SKM-1 treated with dmso at 0.1 percent for 144 hours (cell line): ENCODE results near the gene FAM107B.

ENCODE experiments used
- DNase-seq: peaks from one replicate; lab custom pipeline; 2025; ENCODE audit not compliant: unreplicated experiment; lab: John Stamatoyannopoulos, UW

FAM107B gene

GRCh38 chr10:14585287-14586193 is 189.2 kb downstream of the FAM107B start:
- no peak for DNase-seq

GRCh38 chr10:14584661-14585060 is 190.0 kb downstream of the FAM107B start:
- DNase-seq, result no peak

- DNase-seq, result no peak
Measured at GRCh38 chr10:14583967-14584366, 190.7 kb downstream of the FAM107B start.

- no peak for DNase-seq
Measured at GRCh38 chr10:14583252-14583651, 191.4 kb downstream of the FAM107B start.

GRCh38 chr10:14581553-14582321 is 193.0 kb downstream of the FAM107B start:
- DNase-seq, result no peak

- DNase-seq, result no peak
Measured at GRCh38 chr10:14580671-14581332, 193.9 kb downstream of the FAM107B start.

- peak; percentile 54 for DNase-seq
Measured at GRCh38 chr10:14579405-14579804, 195.3 kb downstream of the FAM107B start.

GRCh38 chr10:14578060-14578952 is 196.4 kb downstream of the FAM107B start:
- no peak for DNase-seq

- no peak for DNase-seq
Measured at GRCh38 chr10:14574885-14575284, 199.8 kb downstream of the FAM107B start.

GRCh38 chr10:14574291-14574690 is 200.4 kb downstream of the FAM107B start:
- no peak for DNase-seq

- no peak for DNase-seq
Measured at GRCh38 chr10:14573666-14574261, 200.9 kb downstream of the FAM107B start.

GRCh38 chr10:14572811-14573210 is 201.9 kb downstream of the FAM107B start:
- DNase-seq, result no peak

- DNase-seq, result no peak
Measured at GRCh38 chr10:14571866-14572507, 202.7 kb downstream of the FAM107B start.

- DNase-seq, result no peak
Measured at GRCh38 chr10:14570800-14571199, 203.9 kb downstream of the FAM107B start.

GRCh38 chr10:14569274-14570060 is 205.2 kb downstream of the FAM107B start:
- DNase-seq, result no peak

GRCh38 chr10:14567421-14567820 is 207.3 kb downstream of the FAM107B start:
- no peak for DNase-seq

- DNase-seq, result no peak
Measured at GRCh38 chr10:14566498-14566897, 208.2 kb downstream of the FAM107B start.

GRCh38 chr10:14565199-14565598 is 209.5 kb downstream of the FAM107B start:
- DNase-seq, result no peak

- DNase-seq, result no peak
Measured at GRCh38 chr10:14564268-14564744, 210.4 kb downstream of the FAM107B start.
